Measurements from ENCODE around the gene KCNK3.

The KCNK3 gene

DNA sequence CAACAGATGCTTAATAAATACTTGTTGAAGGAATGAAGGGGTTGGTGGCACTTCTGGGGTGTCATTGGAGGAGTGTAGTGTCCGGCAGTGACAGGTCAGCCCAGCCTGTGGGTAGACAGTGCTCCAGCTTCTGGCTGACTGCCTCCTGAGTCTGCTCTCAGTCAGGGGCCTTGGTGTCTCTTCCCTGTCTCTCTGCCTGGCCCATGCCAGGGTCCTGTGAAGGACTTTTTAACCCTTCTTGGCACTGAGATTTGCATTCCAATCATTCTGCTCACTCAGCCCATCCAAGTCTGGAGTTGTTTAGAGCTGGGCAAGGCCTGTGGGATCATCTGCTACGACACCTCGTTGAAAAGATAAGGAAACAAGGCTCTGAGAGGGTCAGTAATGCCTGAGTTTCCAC is 1.4 kb upstream of the KCNK3 start:
- peak; percentile 25 for DNase-seq (ENCODE audit: low read depth)

DNA sequence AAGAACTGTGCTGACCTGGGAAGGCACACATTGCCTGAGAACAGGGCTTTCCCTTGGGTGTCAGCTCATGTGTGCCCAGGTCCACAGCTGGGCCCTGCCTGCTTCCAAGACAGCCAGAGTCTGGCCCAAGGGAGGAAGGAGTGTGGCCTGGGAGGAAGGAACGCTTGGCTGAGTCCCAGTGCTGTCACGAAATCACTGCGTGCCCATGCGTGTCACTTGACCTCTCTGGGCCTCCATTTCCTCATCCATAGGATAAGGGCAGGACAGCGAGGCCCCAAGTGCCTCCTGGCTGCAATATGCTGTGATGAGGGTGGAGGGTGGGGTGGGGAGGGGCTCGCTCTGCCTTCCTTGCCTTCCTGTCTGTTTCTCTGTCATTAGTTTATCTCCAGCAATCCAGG is 642 bp upstream of the KCNK3 start:
- no peak for DNase-seq (ENCODE audit: low read depth)

DNA sequence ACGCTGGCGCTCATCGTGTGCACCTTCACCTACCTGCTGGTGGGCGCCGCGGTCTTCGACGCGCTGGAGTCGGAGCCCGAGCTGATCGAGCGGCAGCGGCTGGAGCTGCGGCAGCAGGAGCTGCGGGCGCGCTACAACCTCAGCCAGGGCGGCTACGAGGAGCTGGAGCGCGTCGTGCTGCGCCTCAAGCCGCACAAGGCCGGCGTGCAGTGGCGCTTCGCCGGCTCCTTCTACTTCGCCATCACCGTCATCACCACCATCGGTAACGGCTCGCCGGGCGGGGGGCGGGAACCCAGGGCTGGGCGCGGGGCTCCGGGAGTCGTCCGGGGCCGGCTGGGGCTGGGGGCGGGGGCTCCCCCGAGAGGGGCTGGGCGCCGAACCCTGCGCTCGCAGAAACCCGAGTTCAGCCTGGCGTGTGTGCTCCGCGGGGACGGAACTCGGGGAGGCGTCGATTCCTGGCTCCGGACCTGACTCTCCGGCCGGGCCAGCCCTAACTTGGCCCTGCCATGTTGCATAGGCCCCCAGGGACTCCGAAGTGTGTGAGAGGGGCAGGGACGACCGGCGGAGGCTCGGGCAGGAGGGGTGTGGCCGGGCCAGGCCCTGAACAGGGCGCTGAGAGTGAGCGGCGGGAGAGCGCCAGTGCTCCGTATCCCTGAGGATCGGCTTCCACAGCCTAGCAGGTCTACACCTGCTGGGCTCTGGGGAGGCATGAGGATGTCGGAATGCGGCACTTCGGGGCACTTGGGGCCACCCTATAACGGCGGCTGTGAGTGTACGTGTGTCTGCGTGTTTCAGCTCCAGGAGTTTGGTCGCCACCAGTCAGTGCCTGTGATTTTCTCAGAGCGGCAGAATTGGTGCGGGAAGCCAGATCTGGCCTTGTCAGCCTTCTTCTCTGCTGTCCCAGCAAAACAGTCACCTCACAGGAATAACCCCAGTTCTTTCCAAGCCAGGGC is 651 bp downstream of the KCNK3 start:
- no peak for DNase-seq (ENCODE audit: low read depth)

DNA sequence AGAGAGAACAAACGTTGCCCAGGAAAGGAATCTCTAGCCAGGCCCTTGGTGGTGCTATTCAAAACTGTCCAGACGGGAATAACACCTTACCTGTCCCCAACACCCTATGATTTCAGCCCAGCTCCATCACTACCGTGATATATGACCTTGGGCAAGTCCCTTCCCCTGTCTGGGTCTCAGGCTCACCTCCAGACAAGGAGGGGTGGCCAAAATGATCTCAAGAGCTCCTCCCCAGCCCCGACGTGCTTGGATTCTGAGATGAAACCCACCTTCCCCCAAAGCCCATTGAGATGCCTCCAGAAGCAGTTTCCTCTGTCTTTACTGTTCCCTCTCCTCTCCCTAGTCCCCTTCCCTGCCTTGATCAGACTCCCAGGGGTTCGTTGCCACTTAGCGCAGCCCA is 1.5 kb downstream of the KCNK3 start:
- no peak for DNase-seq (ENCODE audit: low read depth)

DNA sequence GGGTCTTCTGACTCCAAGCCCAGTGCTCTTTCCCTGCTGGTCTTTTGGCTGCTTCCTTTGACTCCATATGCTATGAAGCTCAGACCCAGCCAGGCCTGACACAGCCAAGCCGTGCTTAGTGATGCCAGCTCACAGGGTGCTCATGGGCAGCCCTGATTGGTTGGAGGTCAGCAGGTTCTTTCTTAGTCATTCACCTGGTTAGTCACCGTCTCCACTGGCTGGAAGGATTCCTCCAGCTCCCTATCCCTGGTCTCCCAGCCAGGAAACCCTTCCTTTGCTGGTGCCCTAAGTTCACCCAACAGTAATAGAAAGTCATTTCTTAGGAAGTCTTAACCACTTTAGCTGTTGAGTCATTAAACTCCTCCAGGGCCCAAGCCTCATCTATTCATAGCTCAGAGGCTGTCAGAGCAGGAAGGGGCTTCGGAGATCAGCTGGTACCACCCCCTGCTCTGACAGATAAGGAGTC is 3.9 kb downstream of the KCNK3 start:
- DNase-seq (ENCODE audit: low read depth): peak; percentile 97

DNA sequence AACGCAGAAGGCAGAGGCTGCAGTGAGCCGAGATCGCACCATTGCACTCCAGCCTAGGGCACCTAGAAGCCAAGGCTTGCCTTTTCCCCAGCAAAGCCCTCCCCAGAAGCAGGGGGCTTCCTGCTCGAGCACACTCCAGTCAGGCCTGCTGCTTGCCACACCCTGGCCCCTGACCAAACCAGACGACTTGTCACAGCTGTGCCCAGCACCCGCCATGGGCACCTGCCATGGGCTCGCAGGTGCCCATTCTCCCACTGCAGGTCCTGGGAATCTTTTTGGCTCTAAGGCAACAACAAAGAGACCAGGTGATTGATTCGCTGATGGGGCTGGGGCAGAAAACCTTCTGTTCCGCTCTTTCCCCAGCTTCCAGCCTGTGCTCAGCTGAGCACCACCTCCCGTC is 4.9 kb downstream of the KCNK3 start:
- DNase-seq (ENCODE audit: low read depth): no peak

DNA sequence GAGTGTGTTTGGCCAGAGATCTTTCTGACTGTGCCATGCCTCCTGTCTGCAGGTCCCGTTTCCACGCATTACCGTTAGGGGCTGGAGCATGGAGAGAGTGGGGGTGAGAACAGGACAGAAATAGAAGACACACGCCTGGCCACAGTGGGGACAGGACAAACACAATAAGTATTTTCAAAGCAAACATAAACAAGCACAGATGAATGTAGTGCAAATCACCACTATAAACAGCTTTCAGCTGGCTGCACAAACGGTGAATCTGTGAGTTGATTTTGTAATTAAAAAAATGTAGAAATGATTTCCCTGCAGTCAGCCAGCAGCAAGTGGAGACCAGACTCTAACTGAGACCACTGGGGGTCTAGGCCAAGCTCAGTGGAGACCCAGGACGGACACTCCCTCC is 6.8 kb downstream of the KCNK3 start:
- DNase-seq (ENCODE audit: low read depth): no peak

DNA sequence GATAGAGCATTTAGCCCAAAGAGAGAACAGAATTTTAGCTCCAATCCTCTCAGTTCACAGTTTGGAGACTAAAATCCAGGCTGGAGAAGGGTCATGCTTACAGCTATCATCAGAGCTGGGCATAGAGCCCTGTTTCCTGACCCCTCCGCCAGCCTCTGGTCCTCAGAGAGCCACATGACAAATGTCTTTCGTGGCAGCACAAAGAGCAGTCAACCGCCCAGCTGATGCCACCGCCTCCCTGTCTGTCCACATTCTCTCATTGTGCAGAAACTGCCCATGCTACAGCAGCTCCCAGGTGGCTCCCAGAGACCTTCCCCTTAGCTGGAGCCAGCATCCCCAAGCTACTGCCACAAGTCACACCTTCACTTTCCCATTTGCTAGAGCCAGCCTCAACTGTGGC is 7.6 kb downstream of the KCNK3 start:
- no peak for DNase-seq (ENCODE audit: low read depth)

DNA sequence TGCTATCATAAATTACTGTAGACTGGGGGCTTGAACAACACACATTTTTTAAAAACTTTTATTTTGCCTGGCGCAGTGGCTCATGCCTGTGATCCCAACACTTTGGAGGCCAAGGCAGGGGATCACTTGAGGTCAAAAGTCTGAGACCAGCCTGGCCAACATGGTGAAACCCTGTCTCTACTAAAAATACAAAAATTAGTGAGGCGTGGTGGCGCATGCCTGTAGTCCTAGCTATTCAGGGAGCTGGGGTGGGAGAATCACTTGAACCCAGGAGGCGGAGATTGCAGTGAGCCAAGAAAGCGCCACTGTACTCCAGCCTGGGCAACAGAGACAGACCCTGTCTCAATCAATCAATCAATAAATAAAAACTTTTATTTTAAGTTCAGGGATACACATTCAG is 9.1 kb downstream of the KCNK3 start:
- no peak for DNase-seq (ENCODE audit: low read depth)

DNA sequence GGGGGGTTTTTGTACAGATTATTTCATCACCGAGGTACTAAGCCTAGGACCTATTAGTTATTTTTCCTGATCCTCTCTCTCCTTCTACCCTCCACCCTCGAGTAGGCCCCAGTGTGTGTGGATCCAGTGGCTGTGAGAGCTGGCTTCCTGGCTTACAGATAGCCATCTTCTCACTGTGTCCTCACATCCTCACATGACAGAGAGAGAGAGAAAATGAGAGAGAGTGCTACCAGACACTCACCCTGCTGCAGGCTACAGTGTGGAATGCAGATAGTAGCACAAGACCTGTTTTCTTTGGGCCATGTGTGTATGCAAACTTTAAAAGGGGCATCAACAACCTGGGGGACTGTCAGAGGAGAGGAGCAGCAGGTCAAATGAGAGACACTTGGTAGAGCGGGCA is 9.5 kb downstream of the KCNK3 start:
- no peak for DNase-seq (ENCODE audit: low read depth)

DNA sequence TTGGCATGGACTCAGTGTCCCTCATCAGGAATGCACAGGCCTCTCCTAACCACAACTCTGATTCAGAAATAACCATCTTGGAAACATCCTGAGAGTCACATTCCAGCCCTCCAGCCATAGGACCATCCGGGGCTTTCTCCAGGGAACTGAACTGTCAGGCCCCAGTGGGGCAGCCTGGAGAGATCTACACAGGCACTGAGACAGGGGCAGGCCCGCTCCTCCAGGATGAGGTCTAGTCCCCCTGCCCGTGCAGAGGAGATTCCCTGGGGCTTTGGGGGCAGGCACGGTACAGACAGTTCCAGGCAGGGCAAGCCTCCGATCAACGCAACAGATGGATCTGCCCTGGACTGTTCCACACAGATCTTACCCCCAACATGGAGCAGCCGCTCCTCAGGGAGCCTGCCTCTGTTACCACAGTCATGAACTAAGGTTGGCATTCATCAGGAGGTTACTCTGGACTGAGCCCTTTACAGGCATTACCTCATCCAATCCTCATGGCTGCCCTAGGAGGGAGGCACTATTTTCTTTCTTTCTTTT is 12.0 kb downstream of the KCNK3 start:
- DNase-seq (ENCODE audit: low read depth): peak; percentile 48

DNA sequence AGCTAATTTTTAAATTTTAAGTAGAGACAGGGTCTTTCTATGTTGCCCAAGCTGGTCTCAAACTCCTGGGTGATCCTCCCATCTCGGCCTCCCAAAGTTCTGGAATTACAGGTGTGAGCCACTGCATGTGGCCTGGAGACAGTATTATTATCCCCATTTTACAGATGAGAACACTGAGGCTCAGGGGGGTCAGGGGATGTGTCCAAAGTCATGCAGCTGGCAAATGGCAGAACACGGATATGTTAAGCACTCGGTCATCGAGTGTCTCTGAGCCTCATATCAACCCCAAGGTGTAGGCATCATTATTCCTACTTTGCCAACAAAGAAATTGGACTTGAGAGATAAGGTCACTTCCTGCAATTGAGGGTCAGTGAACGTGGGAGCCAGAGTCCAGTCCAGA is 12.6 kb downstream of the KCNK3 start:
- no peak for DNase-seq (ENCODE audit: low read depth)

DNA sequence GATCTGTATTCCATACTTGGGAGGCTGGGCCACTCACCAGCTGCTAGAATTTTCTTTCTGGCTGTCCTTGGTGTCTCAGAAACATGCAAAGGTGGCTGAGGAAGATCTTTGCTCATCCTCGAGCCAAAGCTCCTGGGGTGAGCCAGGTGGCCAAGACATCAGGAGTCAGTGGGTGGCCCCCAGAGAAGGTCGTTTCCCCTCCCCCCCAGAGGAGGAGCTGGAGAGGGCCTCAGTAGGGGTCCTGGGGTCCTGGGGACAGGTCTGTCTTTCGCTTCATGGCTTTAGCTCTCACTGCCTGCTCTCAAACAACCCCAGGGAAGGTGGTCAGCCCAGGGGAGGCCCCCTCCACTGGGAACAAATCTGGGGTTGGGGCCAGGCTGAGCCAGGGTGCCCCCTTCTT is 13.6 kb downstream of the KCNK3 start:
- no peak for DNase-seq (ENCODE audit: low read depth)

DNA sequence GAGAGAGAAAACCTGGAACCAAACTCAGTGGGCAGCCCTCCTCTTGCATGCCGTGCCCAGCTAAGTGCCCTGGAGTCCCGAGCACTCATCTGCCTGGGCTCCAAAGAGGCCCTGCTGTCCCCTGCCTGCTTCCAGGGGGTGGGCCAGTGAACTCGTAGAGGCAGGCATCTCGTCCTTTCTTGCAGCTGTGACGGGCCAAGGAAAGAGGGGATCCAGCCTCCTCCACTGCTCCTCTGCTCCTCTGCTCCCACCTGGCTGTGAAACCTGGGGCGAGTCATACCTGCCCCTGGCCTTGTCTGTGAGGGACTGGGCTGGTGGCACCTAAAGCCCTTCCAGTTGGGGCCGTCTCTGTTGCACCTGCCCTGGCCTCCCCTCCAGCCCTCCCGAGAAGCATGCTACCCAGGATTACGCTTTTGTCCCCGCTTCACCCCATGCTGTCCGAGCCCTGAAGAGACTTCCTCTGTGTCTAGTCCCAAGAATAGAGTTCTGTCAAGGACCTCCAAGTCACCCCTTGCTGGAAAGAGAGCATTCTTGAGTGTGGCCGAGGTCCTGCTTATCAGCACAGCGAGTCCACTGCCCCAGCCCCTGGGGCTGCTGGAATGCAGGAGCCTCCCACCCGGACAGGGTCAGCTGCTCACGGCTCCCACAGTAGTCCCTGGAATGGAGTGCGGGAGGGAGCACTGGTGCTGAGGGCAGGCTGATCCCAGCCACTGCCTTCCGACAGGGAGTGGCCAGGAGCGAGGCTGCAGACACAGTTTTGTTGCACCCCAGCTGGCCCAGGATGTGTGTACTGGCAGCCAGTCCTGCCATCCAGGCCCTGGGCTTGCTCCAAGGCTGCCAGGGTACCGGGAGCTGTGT is 14.3 kb downstream of the KCNK3 start:
- DNase-seq (ENCODE audit: low read depth): no peak

DNA sequence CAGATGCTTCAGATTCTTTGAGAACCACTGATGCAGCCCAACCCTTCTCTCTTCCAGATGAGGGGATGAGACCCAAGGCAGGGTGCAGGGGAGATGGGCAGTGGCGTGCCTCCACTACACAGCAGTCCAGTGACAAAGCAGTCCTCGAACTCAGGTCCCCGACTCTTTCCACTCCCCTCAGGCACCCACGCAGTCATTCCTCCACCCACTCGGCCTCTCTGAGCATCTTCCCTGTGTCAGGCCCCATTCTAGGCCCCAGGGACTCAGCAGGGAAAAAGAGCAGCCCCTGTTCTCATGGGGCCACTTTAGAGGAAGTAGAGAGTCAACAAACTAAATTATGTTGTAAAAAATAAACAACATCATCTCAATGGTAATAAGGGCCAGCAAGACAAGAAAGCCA is 15.2 kb downstream of the KCNK3 start:
- no peak for DNase-seq (ENCODE audit: low read depth)

DNA sequence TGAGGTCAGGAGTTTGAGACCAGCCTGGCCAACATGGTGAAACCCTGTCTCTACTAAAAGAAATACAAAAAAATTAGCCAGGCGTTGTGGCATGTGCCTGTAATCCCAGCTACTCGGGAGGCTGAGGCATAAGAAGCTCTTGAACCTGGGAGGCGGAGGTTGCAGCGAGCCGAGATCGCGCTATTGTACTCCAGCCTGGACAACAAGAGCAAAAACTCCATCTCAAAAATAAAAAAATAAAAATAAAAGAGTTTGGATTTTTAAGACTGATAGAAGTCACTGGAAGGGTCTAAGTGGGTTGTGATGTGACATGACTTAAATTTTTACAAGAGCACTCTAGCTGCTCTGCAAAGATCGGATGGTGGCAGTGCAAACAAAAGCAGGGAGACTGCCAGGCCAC is 15.9 kb downstream of the KCNK3 start:
- no peak for DNase-seq (ENCODE audit: low read depth)

DNA sequence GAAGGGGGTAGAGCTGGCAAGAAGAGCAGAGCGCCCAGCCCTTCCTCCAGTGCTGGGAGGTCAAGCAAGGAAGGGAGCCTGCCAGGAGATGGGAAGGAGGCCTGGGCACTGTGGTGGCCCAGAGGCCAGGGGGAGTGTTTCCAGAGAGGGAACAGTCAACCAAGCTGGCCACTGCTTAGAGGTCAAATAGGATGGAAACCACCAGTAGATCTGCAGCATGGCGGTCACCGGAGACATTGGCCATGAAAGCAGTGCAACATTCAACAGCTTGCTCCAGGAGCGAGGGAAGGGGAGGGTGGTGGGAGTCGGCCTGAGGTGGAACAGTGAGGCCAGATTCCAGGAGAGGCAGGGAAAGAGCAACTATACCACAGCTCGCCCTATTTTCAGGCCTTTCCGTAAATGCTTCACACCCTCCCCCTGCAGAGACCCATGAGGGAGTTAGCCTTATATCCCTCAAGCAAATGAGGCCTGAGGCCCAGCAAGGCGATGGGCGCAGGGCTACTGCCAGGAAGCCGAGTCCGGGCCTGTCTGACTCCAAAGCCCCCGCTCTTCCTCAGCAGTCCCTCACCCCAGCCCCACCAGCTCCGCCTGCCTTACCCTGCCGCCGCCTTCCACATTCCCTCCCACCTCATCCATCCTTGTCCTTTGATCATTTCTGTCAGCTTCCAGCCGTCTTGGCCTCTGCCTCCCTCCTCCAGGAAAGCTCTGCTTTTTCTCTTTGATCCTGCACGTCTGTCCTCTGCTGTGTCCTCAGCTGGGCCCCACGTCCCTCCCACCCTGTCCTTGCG is 17.0 kb downstream of the KCNK3 start:
- no peak for DNase-seq (ENCODE audit: low read depth)

DNA sequence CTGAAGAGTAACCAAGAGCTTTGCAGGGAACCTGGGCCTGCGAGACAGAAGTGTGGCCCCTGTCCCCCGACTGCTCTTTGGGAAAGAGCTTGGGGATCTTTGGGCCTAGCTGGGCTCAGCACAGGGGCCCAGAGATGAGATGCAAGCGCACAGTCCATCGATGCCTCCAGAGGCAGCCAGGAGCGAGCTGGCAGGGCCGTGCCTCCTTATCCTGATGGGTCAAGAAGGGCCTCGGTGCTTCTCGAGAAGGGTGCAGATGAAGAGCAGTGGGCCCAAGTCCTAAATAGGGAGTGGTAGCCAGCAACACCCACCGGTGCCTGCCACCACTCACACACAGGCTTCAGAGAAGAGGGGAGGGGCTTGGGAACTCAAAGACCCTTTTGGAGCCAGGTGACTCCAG is 17.6 kb downstream of the KCNK3 start:
- DNase-seq (ENCODE audit: low read depth): no peak

DNA sequence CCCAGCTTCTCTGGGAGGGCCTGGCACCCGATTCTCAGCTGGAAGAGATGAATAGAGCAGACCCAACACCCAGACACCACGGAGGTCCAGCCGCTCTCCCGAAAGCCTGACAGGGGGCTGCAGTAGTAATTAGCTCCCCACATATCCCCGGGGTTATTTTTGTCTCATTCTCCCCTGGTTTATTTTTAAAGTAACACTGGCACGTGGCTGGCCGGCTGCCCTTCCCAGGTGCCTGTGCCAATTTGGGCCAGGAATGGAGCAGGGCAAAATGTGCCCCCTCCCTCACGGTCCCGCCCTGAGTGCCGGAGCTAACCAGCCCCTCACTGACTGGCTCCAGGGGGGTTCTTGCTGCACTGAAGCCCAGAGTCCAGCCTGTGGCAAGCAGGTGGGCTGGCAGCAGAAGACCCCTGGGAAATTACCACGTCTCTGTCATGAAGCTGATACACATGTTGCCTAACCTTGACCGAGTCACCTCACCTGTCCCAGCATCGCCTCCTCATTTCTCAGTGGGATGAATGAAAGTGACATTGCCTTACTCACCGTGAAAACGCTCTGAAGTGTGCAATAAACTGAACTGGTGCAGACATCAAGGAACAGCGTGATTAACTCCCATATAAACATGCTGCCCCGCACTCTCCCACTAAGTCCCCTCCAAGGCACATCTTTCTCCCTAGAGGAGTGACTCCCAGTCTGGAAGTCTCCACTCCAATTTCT is 18.4 kb downstream of the KCNK3 start:
- no peak for DNase-seq (ENCODE audit: low read depth)

DNA sequence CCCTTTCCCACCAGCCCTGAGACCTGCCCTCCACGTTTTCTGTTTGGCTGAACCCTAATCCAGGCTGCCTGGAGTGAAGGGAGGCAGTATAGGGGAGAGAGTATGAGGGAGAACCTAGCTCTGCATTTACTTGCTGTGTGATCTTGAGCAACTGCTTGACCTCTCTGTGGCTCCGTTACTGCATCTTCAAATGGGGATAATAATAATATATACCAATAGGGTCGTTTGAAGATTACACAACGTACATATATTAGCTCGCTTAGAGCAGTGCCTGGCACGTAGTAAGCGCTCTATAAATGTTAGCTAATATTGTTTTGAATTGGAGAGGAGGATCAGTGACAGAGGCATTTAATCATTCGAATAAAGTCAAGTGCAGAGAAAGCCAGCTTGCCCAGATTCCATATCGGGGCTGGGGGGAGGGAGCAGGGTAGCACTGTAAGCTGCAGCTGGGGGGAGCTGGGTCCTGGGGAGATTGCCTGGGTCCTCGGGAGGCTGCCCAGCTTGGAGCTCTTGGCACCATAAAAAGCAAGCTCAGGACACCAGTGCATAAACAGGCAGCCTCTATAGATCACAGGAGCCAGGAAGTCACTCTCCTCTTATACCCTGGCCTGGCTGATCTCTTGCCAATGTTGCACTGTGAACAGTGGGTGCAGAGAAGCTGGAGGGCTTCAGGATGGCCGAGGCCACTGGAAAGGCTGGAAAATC is 19.1 kb downstream of the KCNK3 start:
- DNase-seq (ENCODE audit: low read depth): no peak
